Measurements from ENCODE around the gene SPG21. TPM values are rescaled to one million over a fixed set of nuclear protein-coding genes. Genes with fewer than 3 reads are reported as not detected.
A peak's percentile ranks its signal among the peaks of the same experiment; 100 is the strongest.

Gene SPG21
- total and polyA plus RNA-seq, 2 donors (not counting 1 experiment from before 2014, with no cell fraction given): 43.7 to 94.4 TPM

DNA sequence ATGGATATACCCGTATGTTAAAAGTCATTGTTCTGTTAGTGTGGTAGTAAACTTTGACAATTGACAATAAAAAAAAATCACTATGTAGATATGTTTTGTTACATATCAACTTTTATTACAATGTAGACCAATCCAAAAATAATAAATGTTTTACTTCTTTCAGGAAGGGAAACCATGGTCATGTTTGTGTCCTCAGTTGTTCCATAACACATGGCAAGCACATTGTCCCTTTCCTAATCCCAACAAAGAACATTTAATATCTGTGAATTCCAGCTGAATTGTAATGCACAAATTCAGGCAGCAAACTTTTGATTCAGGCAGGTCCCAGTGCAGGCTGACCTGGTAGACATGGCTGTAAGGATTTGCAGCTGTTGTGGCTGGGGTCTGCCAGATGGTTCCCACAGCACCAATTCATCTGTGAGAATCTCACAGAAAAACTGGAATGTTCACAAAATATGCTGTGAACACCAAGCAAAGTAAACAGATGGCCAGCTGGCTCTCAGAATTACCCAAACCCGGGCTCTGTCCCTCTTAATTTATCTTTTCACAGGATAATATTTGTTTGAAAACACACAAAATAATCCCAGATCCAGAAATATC lies 1.9 kb upstream of the SPG21 start:
- Histone ChIP-seq H4K20me1 (ENCODE audit: control insufficient read depth, insufficient read depth, low read length, poor library complexity, severe bottlenecking) (no peaks in the 10 kb centered on the region), H3K27ac (ENCODE audit: low read length in 2 of 2) (no peak overlapping the region), H3K4me1 (ENCODE audit: control insufficient read depth in 2 of 2, insufficient read depth in 2 of 2, low read length in 2 of 2) (peaks cover 17 to 20% of the 10 kb centered on the region in 2 donors), H3K79me2 (ENCODE audit: control insufficient read depth, insufficient read depth, low read length) (peaks cover 28% of the 10 kb centered on the region), H3K27me3 (replicated peaks in 1 of 4; ENCODE audit: control extremely low read depth in 1 of 4, control insufficient read depth in 3 of 4, insufficient read depth in 4 of 4, low read length in 3 of 4) (no peaks in the 10 kb centered on the region), H2AFZ (ENCODE audit: insufficient read depth, low read depth, low read length, poor library complexity, severe bottlenecking) (no peak overlapping the region), H3K9ac (ENCODE audit: low read length) (no peak overlapping the region), H3K36me3 (replicated peaks in 1 of 2; ENCODE audit: control extremely low read depth in 1 of 2, control insufficient read depth in 1 of 2, extremely low read depth in 1 of 2, insufficient read depth in 2 of 2, low read length in 1 of 2) (no peaks in the 10 kb centered on the region), H3K4me2 (replicated peaks; ENCODE audit: low read depth, low read length, poor library complexity, severe bottlenecking) (no peak overlapping the region), H3K4me3 (ENCODE audit: control extremely low read depth in 1 of 5, extremely low read depth in 1 of 5, insufficient read depth in 1 of 5, low read depth in 2 of 5, low read length in 4 of 5) (no peak overlapping the region), H3K9me3 (ENCODE audit: control extremely low read depth in 1 of 3, control insufficient read depth in 2 of 3, insufficient read depth in 1 of 3, low read length in 2 of 3) (no peaks in the 10 kb centered on the region)
- H3K27ac Mint-ChIP-seq: peak overlapping the region; percentile 38
- peaks cover 37% of the 10 kb centered on the region for H3K4me1 Mint-ChIP-seq
- intact Hi-C loops (cut with micrococcal nuclease): loop anchor here (5.0 kb wide), 2 partner anchors 149 to 164 kb away; partner anchors contain the start of genes PIF1 and PLEKHO2
- H3K4me3 Mint-ChIP-seq: no peak overlapping the region
- WGBS (ENCODE audit: insufficient coverage): no CpG with 5 or more reads among the region's 2 CpGs
- ChIA-PET POLR2A (no interaction called here), CTCF (interaction anchor here (2.0 kb wide), 1 partner anchor 17 kb away, joined by 5 read pairs; no protein-coding TSS in a partner anchor)
- TF ChIP-seq, protein P1, sequence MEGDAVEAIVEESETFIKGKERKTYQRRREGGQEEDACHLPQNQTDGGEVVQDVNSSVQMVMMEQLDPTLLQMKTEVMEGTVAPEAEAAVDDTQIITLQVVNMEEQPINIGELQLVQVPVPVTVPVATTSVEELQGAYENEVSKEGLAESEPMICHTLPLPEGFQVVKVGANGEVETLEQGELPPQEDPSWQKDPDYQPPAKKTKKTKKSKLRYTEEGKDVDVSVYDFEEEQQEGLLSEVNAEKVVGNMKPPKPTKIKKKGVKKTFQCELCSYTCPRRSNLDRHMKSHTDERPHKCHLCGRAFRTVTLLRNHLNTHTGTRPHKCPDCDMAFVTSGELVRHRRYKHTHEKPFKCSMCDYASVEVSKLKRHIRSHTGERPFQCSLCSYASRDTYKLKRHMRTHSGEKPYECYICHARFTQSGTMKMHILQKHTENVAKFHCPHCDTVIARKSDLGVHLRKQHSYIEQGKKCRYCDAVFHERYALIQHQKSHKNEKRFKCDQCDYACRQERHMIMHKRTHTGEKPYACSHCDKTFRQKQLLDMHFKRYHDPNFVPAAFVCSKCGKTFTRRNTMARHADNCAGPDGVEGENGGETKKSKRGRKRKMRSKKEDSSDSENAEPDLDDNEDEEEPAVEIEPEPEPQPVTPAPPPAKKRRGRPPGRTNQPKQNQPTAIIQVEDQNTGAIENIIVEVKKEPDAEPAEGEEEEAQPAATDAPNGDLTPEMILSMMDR (IDR thresholded peaks at IDR 0.05): no peak
- no peak for TF ChIP-seq EZH2 (IDR thresholded peaks at IDR 0.05; ENCODE audit: borderline replicate concordance, insufficient read depth, low read depth, low read length, poor library complexity, severe bottlenecking)
- H3K9me3 Mint-ChIP-seq (ENCODE audit: insufficient read depth): no peaks in the 10 kb centered on the region
- H3K27me3 Mint-ChIP-seq: no peaks in the 10 kb centered on the region
- ATAC-seq (ENCODE audit: low read depth) (no peak), DNase-seq (no peak)

DNA sequence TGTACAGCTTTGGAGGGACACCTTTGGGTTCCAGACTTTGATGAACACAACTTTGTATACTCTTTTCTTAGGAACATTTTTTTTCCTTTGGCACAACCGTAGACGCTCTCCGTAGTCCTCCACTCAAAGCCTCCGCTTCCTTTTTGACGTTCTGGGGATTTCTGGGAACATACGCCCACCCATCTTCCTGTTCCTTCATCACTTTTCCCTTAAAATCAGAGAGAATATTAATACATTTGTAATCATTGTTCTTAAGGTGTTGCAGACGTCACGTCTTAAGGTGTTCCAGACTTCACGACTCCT lies 405 bp upstream of the SPG21 start:
- peak overlapping the region; percentile 80 for H2AFZ ChIP-seq (ENCODE audit: insufficient read depth, low read depth, low read length, poor library complexity, severe bottlenecking)
- DNase-seq (no peak), ATAC-seq (ENCODE audit: low read depth) (no peak)
- Mint-ChIP-seq H3K4me3 (peak overlapping the region; percentile 97), H3K27me3 (no peaks in the 10 kb centered on the region), H3K27ac (peak overlapping the region; percentile 96), H3K9me3 (ENCODE audit: insufficient read depth) (no peaks in the 10 kb centered on the region), H3K4me1 (peaks cover 44% of the 10 kb centered on the region)
- H4K20me1 ChIP-seq (ENCODE audit: control insufficient read depth, insufficient read depth, low read length, poor library complexity, severe bottlenecking): no peaks in the 10 kb centered on the region
- WGBS (ENCODE audit: insufficient coverage): 0% methylated on average over 2 of the region's 9 CpGs
- H3K9me3 ChIP-seq (ENCODE audit: control extremely low read depth in 1 of 3, control insufficient read depth in 2 of 3, insufficient read depth in 1 of 3, low read length in 2 of 3): no peaks in the 10 kb centered on the region
- peaks cover 22 to 26% of the 10 kb centered on the region in 2 donors for H3K4me1 ChIP-seq (ENCODE audit: control insufficient read depth in 2 of 2, insufficient read depth in 2 of 2, low read length in 2 of 2)
- peak overlapping the region; percentile 64 to 94 for H3K27ac ChIP-seq (ENCODE audit: low read length in 2 of 2)
- peak overlapping the region; percentile 89 for H3K9ac ChIP-seq (ENCODE audit: low read length)
- ChIA-PET CTCF (interaction anchor here (0.6 to 2.9 kb wide), 5 partner anchors 18 to 1874 kb away, joined by 3 to 10 read pairs (median 3); no protein-coding TSS in a partner anchor), POLR2A (interaction anchor here (0.9 to 1.8 kb wide), 3 partner anchors 19 to 314 kb away, joined by 3 to 6 read pairs (median 4); partner anchors contain the start of genes PARP16 and RNU5B-1)
- H3K4me3 ChIP-seq (ENCODE audit: control extremely low read depth in 1 of 5, extremely low read depth in 1 of 5, insufficient read depth in 1 of 5, low read depth in 2 of 5, low read length in 4 of 5): peak overlapping the region; percentile 23 to 97 (median 88)
- intact Hi-C loops (cut with micrococcal nuclease): loop anchor here (1.0 to 5.0 kb wide), 6 partner anchors 39 to 287 kb away; partner anchors contain the start of genes MTFMT, PDCD7, PIF1 and PLEKHO2
- no peaks in the 10 kb centered on the region for H3K36me3 ChIP-seq (replicated peaks in 1 of 2; ENCODE audit: control extremely low read depth in 1 of 2, control insufficient read depth in 1 of 2, extremely low read depth in 1 of 2, insufficient read depth in 2 of 2, low read length in 1 of 2)
- H3K79me2 ChIP-seq (ENCODE audit: control insufficient read depth, insufficient read depth, low read length): peaks cover 35% of the 10 kb centered on the region
- TF ChIP-seq EZH2 (IDR thresholded peaks at IDR 0.05; ENCODE audit: borderline replicate concordance, insufficient read depth, low read depth, low read length, poor library complexity, severe bottlenecking): no peak
- TF ChIP-seq, protein P1 (IDR thresholded peaks at IDR 0.05): no peak
- H3K4me2 ChIP-seq (replicated peaks; ENCODE audit: low read depth, low read length, poor library complexity, severe bottlenecking): peak overlapping the region; percentile 96
- H3K27me3 ChIP-seq (replicated peaks in 1 of 4; ENCODE audit: control extremely low read depth in 1 of 4, control insufficient read depth in 3 of 4, insufficient read depth in 4 of 4, low read length in 3 of 4): no peaks in the 10 kb centered on the region

Data from B cell (primary cell).